ENCODE measurements around the gene GPC6. TPM values are rescaled to one million over a fixed set of nuclear protein-coding genes. Genes with fewer than 3 reads are reported as not detected.

GPC6 gene
- total RNA-seq, 1 donor from 2014 or later, result 18.7 TPM

DNA sequence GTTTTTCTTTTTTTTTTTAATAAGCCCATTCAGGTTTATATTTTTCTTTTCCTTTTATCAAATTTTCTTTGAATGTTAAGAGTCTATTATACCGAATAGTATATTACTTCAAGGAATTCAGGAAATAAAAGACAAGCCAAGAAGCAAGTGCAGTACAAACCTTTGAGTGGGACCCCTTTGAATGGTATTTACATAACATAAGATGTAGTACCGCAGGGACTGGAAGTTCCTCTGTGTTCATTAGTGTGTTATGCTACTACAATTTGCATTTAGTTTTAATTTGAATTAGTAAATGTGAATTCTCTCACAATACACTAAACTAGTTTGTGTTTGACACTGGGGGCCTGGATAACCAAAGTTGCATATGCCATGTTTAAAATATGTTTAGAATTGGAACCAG is 913.4 kb downstream of the GPC6 start:
- DNase-seq (ENCODE audit: low read depth), result no peak
- TF ChIP-seq, protein P1, sequence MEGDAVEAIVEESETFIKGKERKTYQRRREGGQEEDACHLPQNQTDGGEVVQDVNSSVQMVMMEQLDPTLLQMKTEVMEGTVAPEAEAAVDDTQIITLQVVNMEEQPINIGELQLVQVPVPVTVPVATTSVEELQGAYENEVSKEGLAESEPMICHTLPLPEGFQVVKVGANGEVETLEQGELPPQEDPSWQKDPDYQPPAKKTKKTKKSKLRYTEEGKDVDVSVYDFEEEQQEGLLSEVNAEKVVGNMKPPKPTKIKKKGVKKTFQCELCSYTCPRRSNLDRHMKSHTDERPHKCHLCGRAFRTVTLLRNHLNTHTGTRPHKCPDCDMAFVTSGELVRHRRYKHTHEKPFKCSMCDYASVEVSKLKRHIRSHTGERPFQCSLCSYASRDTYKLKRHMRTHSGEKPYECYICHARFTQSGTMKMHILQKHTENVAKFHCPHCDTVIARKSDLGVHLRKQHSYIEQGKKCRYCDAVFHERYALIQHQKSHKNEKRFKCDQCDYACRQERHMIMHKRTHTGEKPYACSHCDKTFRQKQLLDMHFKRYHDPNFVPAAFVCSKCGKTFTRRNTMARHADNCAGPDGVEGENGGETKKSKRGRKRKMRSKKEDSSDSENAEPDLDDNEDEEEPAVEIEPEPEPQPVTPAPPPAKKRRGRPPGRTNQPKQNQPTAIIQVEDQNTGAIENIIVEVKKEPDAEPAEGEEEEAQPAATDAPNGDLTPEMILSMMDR (conservative IDR thresholded peaks at IDR 0.05; ENCODE audit: low read depth, low read length), result no peak
- no peak overlapping the region for H3K4me3 ChIP-seq (ENCODE audit: low read depth, low read length)

DNA sequence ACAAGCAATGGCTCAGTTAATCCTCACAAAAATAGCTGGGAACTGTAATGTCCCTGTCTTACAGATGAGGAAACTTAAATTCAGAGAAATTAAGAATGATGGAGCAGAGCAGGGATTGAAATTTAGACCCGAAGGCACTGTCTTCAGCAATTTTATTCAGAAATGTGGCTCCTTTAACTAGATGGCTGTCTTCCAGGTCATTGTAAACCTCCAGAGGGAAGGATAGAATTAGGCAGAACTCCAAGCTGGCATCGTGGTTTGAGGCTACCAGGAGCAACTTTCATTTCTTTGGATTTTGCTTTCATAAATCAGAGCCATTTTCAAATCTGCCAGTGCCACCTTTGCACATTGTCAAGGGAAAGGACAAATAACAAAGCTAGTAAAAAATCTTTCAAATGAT is 913.9 kb downstream of the GPC6 start:
- TF ChIP-seq, protein P1 (conservative IDR thresholded peaks at IDR 0.05; ENCODE audit: low read depth, low read length), result no peak
- no peak overlapping the region for H3K4me3 ChIP-seq (ENCODE audit: low read depth, low read length)
- no peak for DNase-seq (ENCODE audit: low read depth)

DNA sequence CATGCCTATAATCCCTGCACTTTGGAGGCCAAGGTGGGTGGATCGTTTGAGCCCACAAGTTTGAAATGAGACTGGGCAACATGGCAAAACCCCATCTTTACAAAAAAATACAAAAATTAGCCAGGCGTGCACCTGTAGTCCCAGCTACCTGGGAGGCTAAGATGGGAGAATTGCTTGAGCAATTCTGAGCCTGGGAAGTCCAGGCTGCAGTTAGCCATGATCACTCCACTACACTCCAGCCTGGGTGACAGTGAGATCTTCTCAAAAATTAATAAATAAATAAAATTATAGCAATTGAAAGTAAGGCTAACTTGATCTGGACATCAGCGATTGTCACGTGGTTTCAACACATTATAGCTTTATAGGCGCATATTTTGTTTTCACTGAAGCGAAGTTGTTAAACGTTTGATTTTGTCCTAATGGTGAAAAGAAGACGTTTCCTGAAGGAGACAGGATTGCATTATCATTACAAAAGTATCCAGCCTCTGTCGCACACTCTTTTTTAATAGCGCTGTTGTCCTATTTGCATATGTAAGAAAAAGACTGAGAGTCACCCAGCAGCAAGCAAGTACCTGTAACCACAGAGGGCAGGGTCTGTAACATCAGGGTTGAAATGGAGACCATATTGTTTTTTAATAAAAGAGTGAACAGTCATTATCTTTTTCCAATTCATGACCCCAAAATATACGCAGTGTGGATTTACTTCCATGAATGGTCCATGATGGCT is 917.2 kb downstream of the GPC6 start:
- no peak overlapping the region for H3K4me3 ChIP-seq (ENCODE audit: low read depth, low read length)
- DNase-seq (ENCODE audit: low read depth), result no peak
- TF ChIP-seq, protein P1 (conservative IDR thresholded peaks at IDR 0.05; ENCODE audit: low read depth, low read length), result no peak

DNA sequence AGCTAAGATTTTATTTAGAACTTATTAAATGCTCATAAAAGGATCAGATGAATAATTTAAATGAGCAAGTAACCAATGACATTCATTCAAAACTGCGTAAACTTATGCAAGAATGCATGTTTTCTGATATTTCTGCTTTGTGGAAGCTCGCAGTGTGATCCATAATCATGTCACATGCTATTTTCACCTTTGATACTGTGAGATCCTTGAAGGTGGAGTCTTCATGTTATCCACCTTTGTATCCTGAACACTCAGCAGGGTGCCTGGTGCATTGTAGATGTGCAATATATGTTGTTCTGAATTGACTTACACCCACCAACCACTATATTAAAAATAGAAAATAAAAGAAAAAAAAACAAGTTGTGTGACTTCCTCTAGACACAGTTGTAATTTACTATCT is 919.4 kb downstream of the GPC6 start:
- no peak overlapping the region for H3K4me3 ChIP-seq (ENCODE audit: low read depth, low read length)
- DNase-seq (ENCODE audit: low read depth), result no peak
- TF ChIP-seq, protein P1 (conservative IDR thresholded peaks at IDR 0.05; ENCODE audit: low read depth, low read length), result no peak

DNA sequence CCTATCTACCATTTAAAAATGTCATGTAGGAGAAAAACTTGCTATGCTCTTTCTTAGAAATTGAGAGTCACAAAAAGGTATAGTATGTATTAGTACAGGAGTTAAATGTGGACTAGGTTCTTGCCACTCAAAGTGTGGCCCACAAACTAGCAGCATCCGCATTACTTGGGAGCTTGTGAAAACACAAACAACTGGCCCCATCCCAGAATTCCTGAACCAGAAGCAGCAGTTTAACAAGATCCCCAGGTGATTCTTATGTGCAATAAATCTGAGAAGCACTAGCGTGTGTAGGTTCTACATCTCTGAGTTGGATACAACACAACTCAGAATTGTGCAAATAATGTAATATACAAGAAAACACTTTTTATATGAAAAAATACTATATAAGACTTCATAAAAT is 927.0 kb downstream of the GPC6 start:
- TF ChIP-seq, protein P1 (conservative IDR thresholded peaks at IDR 0.05; ENCODE audit: low read depth, low read length), result no peak
- DNase-seq (ENCODE audit: low read depth), result no peak
- H3K4me3 ChIP-seq (ENCODE audit: low read depth, low read length), result no peak overlapping the region

DNA sequence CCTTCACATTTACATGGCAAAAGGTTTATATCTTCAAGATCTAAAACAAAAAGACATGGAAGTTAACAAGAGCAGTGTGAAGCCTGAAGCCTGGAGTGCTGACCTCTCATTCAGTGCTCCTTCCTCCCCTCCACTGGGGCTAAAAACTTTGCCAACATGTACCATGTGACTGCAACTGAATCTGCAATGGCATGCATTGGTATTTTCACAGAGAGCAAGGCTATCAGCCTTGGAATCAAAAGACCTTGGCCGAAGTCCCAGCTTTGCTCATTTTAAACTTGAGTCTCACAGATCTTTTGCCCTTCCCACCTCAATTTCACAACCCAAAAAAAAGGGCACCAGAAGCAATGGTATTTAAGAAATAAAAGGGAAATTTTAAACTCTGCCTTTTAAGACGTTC is 927.8 kb downstream of the GPC6 start:
- H3K4me3 ChIP-seq (ENCODE audit: low read depth, low read length), result no peak overlapping the region
- DNase-seq (ENCODE audit: low read depth), result peak; percentile 16
- TF ChIP-seq, protein P1 (conservative IDR thresholded peaks at IDR 0.05; ENCODE audit: low read depth, low read length), result no peak

DNA sequence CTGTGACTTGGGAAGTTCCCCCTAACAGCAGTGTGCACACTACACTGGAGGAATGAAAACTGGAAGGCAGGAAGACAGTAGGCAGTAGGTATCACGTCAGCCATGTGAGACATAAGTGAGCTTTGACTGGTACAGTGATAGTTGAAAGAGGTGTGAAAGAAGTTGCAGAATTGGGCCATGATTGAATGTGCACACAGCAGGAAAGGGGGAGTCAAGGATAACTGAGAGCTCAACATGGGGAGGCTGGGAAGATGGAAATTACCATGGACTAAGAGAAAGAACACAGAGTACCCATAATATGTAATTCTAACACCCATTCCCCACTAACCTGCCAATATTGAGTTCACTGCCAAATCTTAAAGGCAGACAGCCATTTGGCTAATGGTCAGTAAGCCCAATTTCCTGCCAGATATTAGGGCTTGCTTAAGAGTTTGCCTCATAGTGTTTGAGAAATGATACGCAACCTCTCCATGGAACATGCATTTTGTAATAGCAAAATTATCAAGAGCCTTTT is 931.2 kb downstream of the GPC6 start:
- no peak for DNase-seq (ENCODE audit: low read depth)
- no peak overlapping the region for H3K4me3 ChIP-seq (ENCODE audit: low read depth, low read length)
- TF ChIP-seq, protein P1 (conservative IDR thresholded peaks at IDR 0.05; ENCODE audit: low read depth, low read length), result no peak

Measured in epithelial cell of proximal tubule (primary cell).